Naive thymus-derived CD8-positive, alpha-beta T cell (primary cell): ENCODE measurements around the gene HK3. TPM values are rescaled to one million over a fixed set of nuclear protein-coding genes. Genes with fewer than 3 reads are reported as not detected.

Experiments used
- ATAC-seq, 2 donors: fragments of 150-1000 bp; cut with Tn5 transposase in 1 of 2; sonication (Bioruptor Pico), chemical (Tn5 transposase) in 1 of 2; 1 replicate in 1 of 2; 2 replicates in 1 of 2; pipeline ENCODE4 v1.10.0; 2021; ENCODE audit warnings: mild to moderate bottlenecking in 2 of 2, moderate library complexity in 2 of 2
- POLR2A ChIA-PET: fragments of 350-600 bp; sonication (Branson Sonifier 250); formaldehyde crosslinking; loops from one replicate; lab custom pipeline; 2021; ENCODE audit warnings: antibody characterized with exemption; lab: Charles Lee
- DNase-seq, 10 donors: peaks; one replicate each; pipeline versions ENCODE4 v3.0.0 to v3.0.0-alpha.2; 2020 to 2022
- H3K27ac Mint-ChIP-seq, 10 donors: one replicate each; pipeline ENCODE4 v1.8.0; 2020 to 2022; ENCODE audit warnings: mild to moderate bottlenecking in 10 of 10, mixed read lengths in 10 of 10, moderate library complexity in 4 of 10, inconsistent platforms in 1 of 10
- H3K27me3 Mint-ChIP-seq, 5 donors: one replicate each; pipeline ENCODE4 v1.8.0; 2021 to 2022; ENCODE audit warnings: mixed read lengths in 5 of 5
- H3K36me3 Mint-ChIP-seq, 3 donors: one replicate each; pipeline ENCODE4 v1.8.0; 2020 to 2022; ENCODE audit warnings: mixed read lengths in 3 of 3, mild to moderate bottlenecking in 2 of 3, inconsistent platforms in 1 of 3
- H3K4me1 Mint-ChIP-seq, 4 donors: one replicate each; pipeline ENCODE4 v1.8.0; 2021 to 2022; ENCODE audit warnings: mixed read lengths in 4 of 4
- H3K4me3 Mint-ChIP-seq, 10 donors: one replicate each; pipeline ENCODE4 v1.8.0; 2020 to 2022; ENCODE audit warnings: mild to moderate bottlenecking in 10 of 10, mixed read lengths in 10 of 10, moderate library complexity in 6 of 10, inconsistent platforms in 1 of 10
- H3K9me3 Mint-ChIP-seq, 9 donors: one replicate each; pipeline ENCODE4 v1.8.0; 2020 to 2022; ENCODE audit warnings: mixed read lengths in 9 of 9, mild to moderate bottlenecking in 3 of 9, inconsistent platforms in 1 of 9, moderate library complexity in 1 of 9
- polyA plus RNA-seq, 3 donors: library from polyadenylated mRNA; unstranded; fragments of 300-500 nt; fragmentation: Illumina TruSeq; gene quantifications; one replicate each; pipeline ENCODE4 v1.2.3, GENCODE V29; 2021
- total RNA-seq, 8 experiments: library from RNA in 2 of 8; stranded (reverse) in 2 of 8; gene quantifications; one replicate each; pipeline ENCODE4 v1.2.3 and lab custom pipeline; 2021 to 2026

Gene HK3
- total and polyA plus RNA-seq, 5 experiments from 2014 or later = 0.21 to 0.86 (median 0.38) TPM; not detected in 1

- H3K27ac Mint-ChIP-seq = no peak overlapping the region
- POLR2A ChIA-PET = no interaction called here
Observed at GRCh38 chr5:176922817-176923216, 23.7 kb upstream of the HK3 start.

GRCh38 chr5:176921714-176922113 is 22.6 kb upstream of the HK3 start:
- H3K36me3 Mint-ChIP-seq = peaks cover 0 to 63% (median 10%) of the 10 kb centered on the region in 3 donors
- H3K27ac Mint-ChIP-seq = peak overlapping the region in 3 of 10 donors; percentile 24 to 38 (median 25)
- no peak for ATAC-seq
- H3K27me3 Mint-ChIP-seq = no peaks in the 10 kb centered on the region
- POLR2A ChIA-PET = no interaction called here
- peaks cover 0 to 15% (median 10%) of the 10 kb centered on the region in 4 donors for H3K4me1 Mint-ChIP-seq
- no peak overlapping the region for H3K4me3 Mint-ChIP-seq
- no peaks in the 10 kb centered on the region for H3K9me3 Mint-ChIP-seq
- no peak for DNase-seq

More at GRCh38 chr5:176922817-176923216, 23.7 kb upstream of the HK3 start:
- no peak for ATAC-seq
- no peak for DNase-seq
- Mint-ChIP-seq H3K9me3 (no peaks in the 10 kb centered on the region), H3K27me3 (no peaks in the 10 kb centered on the region), H3K4me1 (peaks cover 0 to 15% (median 8%) of the 10 kb centered on the region in 4 donors), H3K36me3 (peaks cover 0 to 61% (median 10%) of the 10 kb centered on the region in 3 donors), H3K4me3 (no peak overlapping the region)

DNA sequence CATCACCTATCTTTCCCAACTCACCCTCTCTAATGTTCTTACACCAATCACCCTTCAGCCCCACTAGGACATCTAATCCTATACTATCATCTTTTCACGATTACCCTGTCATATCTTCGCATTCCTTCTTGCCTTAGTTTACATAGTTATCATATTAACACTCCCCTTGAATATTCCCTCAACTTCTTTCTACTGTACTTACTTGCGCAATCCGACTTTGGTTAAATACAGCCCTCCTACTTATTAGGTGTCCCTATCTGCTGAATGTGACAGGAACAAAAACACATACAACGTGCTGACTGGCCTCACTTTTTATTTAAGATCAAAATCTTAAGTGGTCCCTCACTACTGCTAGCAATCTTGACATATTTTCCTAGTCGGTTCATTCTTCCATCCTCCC is 19.5 kb upstream of the HK3 start:
- no peaks in the 10 kb centered on the region for H3K27me3 Mint-ChIP-seq
- POLR2A ChIA-PET = no interaction called here
- H3K4me3 Mint-ChIP-seq = no peak overlapping the region
- DNase-seq = no peak
- ATAC-seq = no peak
- H3K4me1 Mint-ChIP-seq = peaks cover 0 to 18% (median 12%) of the 10 kb centered on the region in 4 donors
- H3K27ac Mint-ChIP-seq = peak overlapping the region in 1 of 10 donors; percentile 2
- peaks cover 0 to 67% (median 2%) of the 10 kb centered on the region in 3 donors for H3K36me3 Mint-ChIP-seq
- H3K9me3 Mint-ChIP-seq = no peaks in the 10 kb centered on the region

GRCh38 chr5:176916337-176916736 is 17.2 kb upstream of the HK3 start:
- Mint-ChIP-seq H3K4me1 (peaks cover 0 to 14% (median 10%) of the 10 kb centered on the region in 4 donors), H3K27me3 (no peaks in the 10 kb centered on the region), H3K4me3 (no peak overlapping the region), H3K9me3 (no peaks in the 10 kb centered on the region), H3K36me3 (peaks cover 0 to 65% (median 2%) of the 10 kb centered on the region in 3 donors), H3K27ac (peak overlapping the region in 3 of 10 donors; percentile 3 to 20 (median 15))
- no peak for DNase-seq
- POLR2A ChIA-PET = interaction anchor here (0.6 kb wide), 1 partner anchor 1219 kb away, joined by 5 read pairs; no protein-coding TSS in a partner anchor
- ATAC-seq = no peak

GRCh38 chr5:176915906-176916305 is 16.8 kb upstream of the HK3 start:
- no peak for DNase-seq
- H3K36me3 Mint-ChIP-seq = peaks cover 0 to 63% (median 2%) of the 10 kb centered on the region in 3 donors
- H3K27ac Mint-ChIP-seq = peak overlapping the region in 6 of 10 donors; percentile 3 to 74 (median 41)
- POLR2A ChIA-PET = interaction anchor here (0.6 kb wide), 2 partner anchors 250 to 1218 kb away, joined by 3 to 5 read pairs; no protein-coding TSS in a partner anchor
- no peak for ATAC-seq
- H3K9me3 Mint-ChIP-seq = no peaks in the 10 kb centered on the region
- H3K4me3 Mint-ChIP-seq = no peak overlapping the region
- peaks cover 0 to 12% (median 10%) of the 10 kb centered on the region in 4 donors for H3K4me1 Mint-ChIP-seq
- no peaks in the 10 kb centered on the region for H3K27me3 Mint-ChIP-seq

DNA sequence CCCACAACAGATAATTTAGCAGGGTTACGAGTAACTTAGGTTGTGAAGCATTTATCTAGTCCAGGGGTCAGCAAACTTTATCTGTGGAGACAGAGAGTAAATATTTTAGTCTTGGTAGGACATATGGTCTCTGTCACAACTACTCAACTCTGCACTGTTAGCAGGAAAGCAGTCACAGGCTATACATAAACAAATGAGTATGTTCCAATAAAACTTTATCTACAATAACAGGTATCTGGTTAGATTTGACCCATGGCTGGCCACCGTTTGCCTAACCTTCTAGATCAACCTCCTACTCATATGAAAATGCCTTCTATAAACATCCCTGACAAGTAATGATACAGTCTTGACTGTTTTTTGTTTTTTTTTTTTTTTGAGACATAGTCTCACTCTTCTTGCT is 13.0 kb upstream of the HK3 start:
- DNase-seq (no peak), ATAC-seq (no peak)
- POLR2A ChIA-PET = no interaction called here
- peak overlapping the region in 1 of 10 donors; percentile 37 for H3K27ac Mint-ChIP-seq
- H3K9me3 Mint-ChIP-seq = no peaks in the 10 kb centered on the region
- H3K4me1 Mint-ChIP-seq = peaks cover 0 to 7% (median 5%) of the 10 kb centered on the region in 4 donors
- H3K36me3 Mint-ChIP-seq = peaks cover 0 to 76% (median 8%) of the 10 kb centered on the region in 3 donors
- H3K27me3 Mint-ChIP-seq = no peaks in the 10 kb centered on the region
- no peak overlapping the region for H3K4me3 Mint-ChIP-seq

DNA sequence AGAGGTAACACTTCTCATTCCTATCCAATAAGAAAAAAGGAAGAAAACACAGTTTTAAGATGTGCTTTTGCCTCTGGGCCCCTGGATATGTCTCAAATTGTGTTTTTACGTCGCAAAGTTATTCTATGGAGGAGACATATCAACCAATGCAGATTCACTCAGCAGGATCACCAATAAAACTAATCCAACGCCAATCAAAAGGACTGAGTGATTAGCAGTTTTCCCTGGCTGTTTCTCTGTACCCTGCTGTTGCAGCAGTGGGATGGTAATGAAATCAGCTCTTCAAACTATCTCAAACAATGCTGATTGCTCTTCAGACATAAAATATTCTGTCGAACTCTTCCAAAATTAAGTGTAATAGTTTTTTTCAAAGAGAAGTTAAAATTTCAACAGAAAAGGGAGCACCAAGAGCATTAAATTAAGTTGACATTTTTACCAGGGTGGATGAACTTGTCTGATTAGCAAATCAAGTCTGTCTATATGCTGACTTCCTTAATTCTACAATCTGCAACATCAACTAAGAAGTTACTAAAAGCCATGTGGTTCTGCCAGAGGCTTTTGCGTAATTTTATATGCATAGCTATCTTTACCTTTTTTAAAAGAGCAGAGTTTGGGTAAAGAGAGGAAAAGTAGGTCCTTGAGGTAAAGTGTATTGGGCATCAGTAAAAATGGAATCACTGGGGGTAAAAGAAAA is 9.7 kb upstream of the HK3 start:
- peaks cover 5 to 86% (median 17%) of the 10 kb centered on the region in 3 donors for H3K36me3 Mint-ChIP-seq
- DNase-seq (no peak), ATAC-seq (no peak)
- POLR2A ChIA-PET = no interaction called here
- peak overlapping the region in 3 of 10 donors; percentile 35 to 57 (median 40) for H3K27ac Mint-ChIP-seq
- H3K9me3 Mint-ChIP-seq = no peaks in the 10 kb centered on the region
- peaks cover 0 to under 1% (median 0%) of the 10 kb centered on the region in 4 donors for H3K4me1 Mint-ChIP-seq
- H3K27me3 Mint-ChIP-seq = no peaks in the 10 kb centered on the region
- H3K4me3 Mint-ChIP-seq = no peak overlapping the region

DNA sequence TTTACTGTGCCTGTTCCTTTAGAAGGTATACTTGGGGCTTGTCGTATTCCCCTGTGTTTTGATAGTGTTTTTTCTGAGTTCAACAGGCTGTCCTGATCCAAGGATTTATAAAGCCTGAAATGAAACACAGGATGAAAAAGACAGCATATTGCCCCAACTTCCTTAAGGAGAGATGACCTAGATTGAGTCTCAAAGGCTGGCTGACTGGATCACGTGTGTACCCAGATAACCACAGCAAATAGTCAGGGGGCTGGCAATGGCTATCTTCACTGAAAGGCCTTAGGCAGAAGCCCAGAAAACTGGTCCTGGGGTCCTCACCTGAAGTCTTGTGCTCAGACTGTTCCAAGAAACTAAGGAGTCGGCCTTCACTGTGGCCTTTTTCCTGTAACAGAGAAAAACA is 7.7 kb upstream of the HK3 start:
- no peak for DNase-seq
- POLR2A ChIA-PET = no interaction called here
- no peak for ATAC-seq
- Mint-ChIP-seq H3K27me3 (no peaks in the 10 kb centered on the region), H3K36me3 (peaks cover 5 to 84% (median 17%) of the 10 kb centered on the region in 3 donors), H3K4me3 (no peak overlapping the region), H3K27ac (no peak overlapping the region), H3K4me1 (peaks cover 0 to 8% (median under 1%) of the 10 kb centered on the region in 4 donors), H3K9me3 (no peaks in the 10 kb centered on the region)

DNA sequence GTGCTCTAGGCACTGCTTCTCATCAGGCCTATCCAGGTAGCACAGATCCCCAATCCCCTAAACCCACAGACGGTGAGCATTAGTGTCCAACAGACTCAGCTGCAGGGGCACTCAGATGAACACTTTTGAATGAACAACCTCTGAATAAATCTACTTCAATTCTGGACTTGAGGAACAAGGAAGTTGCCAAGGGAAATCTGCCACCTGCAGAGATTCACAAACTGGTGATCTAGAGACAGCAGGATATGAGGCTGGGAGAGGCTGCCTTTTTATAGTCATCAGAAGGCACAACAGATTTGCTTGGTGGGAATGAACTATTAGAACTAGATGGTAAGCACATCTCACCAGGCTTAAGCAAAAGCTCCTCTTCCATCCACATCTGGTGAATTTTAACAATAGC is 7.0 kb upstream of the HK3 start:
- POLR2A ChIA-PET = no interaction called here
- no peak for DNase-seq
- H3K4me3 Mint-ChIP-seq = no peak overlapping the region
- H3K4me1 Mint-ChIP-seq = peaks cover 0 to 10% (median 2%) of the 10 kb centered on the region in 4 donors
- H3K36me3 Mint-ChIP-seq = peaks cover 5 to 80% (median 17%) of the 10 kb centered on the region in 3 donors
- peak overlapping the region in 1 of 10 donors; percentile 44 for H3K27ac Mint-ChIP-seq
- no peaks in the 10 kb centered on the region for H3K27me3 Mint-ChIP-seq
- ATAC-seq = no peak
- no peaks in the 10 kb centered on the region for H3K9me3 Mint-ChIP-seq

GRCh38 chr5:176904276-176904675 is 5.1 kb upstream of the HK3 start:
- ATAC-seq (no peak), DNase-seq (no peak)
- no peak overlapping the region for H3K27ac Mint-ChIP-seq
- H3K36me3 Mint-ChIP-seq = peaks cover 5 to 63% (median 17%) of the 10 kb centered on the region in 3 donors
- H3K9me3 Mint-ChIP-seq = no peaks in the 10 kb centered on the region
- POLR2A ChIA-PET = interaction anchor here (1.6 kb wide), 1 partner anchor 243 kb away, joined by 3 read pairs; no protein-coding TSS in a partner anchor
- H3K4me3 Mint-ChIP-seq = no peak overlapping the region
- peaks cover 6 to 23% (median 7%) of the 10 kb centered on the region in 4 donors for H3K4me1 Mint-ChIP-seq
- H3K27me3 Mint-ChIP-seq = no peaks in the 10 kb centered on the region

GRCh38 chr5:176902911-176903664 is 3.9 kb upstream of the HK3 start:
- no peak for DNase-seq
- POLR2A ChIA-PET = interaction anchor here (1.6 kb wide), 1 partner anchor 242 kb away, joined by 3 read pairs; no protein-coding TSS in a partner anchor
- H3K27ac Mint-ChIP-seq = peak overlapping the region in 6 of 10 donors; percentile 7 to 70 (median 30)

DNA sequence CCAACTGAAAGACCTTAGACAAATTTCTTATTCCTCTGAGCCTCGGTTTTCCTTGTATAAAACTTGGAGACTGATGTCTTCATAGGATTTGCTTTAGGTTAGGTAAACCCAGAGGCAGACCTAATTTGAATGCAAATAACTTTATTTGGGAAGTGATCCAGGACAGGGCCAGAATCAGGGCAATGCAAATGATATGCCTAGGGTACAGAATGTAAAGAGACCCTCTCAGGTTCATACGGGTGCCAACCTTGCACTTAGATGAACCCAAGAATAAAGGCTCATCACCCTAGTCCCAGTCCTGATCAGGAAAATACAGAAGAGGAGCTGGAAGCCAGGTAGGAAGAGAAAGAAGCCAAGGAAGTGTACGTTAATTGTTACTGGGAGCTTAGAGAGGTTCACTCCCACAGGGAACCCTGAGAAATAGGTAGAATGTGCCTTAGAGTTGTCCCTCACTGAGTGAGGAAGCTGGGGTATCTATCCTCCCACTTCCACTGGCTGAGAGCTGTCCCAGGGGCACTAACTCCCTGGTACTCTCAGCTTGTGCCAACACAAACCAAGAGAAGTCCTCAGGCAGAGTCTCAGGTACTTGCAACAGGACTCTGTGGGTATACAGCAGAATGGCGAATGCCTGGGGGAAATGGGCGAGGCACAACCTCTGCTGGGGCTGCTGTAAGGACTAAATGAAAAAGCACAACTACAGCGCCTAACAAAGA is 3.1 kb upstream of the HK3 start:
- Mint-ChIP-seq H3K9me3 (no peaks in the 10 kb centered on the region), H3K27me3 (peaks cover 0 to 10% (median 3%) of the 10 kb centered on the region in 5 donors), H3K36me3 (peaks cover 5 to 45% (median 9%) of the 10 kb centered on the region in 3 donors), H3K27ac (peak overlapping the region in 2 of 10 donors; percentile 42 to 45), H3K4me3 (no peak overlapping the region), H3K4me1 (peaks cover 12 to 30% (median 14%) of the 10 kb centered on the region in 4 donors)
- no peak for ATAC-seq
- POLR2A ChIA-PET = interaction anchor here (1.6 kb wide), 1 partner anchor 241 kb away, joined by 3 read pairs; no protein-coding TSS in a partner anchor
- no peak for DNase-seq

More at GRCh38 chr5:176902911-176903664, 3.9 kb upstream of the HK3 start:
- peaks cover 11 to 28% (median 13%) of the 10 kb centered on the region in 4 donors for H3K4me1 Mint-ChIP-seq
- H3K9me3 Mint-ChIP-seq = no peaks in the 10 kb centered on the region
- ATAC-seq = no peak
- H3K27me3 Mint-ChIP-seq = peaks cover 0 to 2% (median 0%) of the 10 kb centered on the region in 5 donors
- peaks cover 5 to 53% (median 12%) of the 10 kb centered on the region in 3 donors for H3K36me3 Mint-ChIP-seq
- no peak overlapping the region for H3K4me3 Mint-ChIP-seq
